Right atrium auricular region (tissue), 2 donors: ENCODE results near the gene MSANTD2. TPM values are rescaled to one million over a fixed set of nuclear protein-coding genes. Genes with fewer than 3 reads are reported as not detected.

Experiments used
- DNase-seq: peaks from one replicate; pipeline ENCODE4 v3.0.0-alpha.2; 2019; ENCODE audit warnings: low spot score
- H3K27ac ChIP-seq, 2 donors: fragments of 200-600 bp; sonication (generic); 1 replicate in 1 of 2; 2 replicates in 1 of 2; pipeline ENCODE4 v1.5.1; 2016 to 2019
- H3K27me3 ChIP-seq, 2 donors: fragments of 200-600 bp; sonication (generic); one replicate each; pipeline versions ENCODE4 v1.5.1 to v1.6.0; 2017 to 2019
- H3K36me3 ChIP-seq: fragments of 200-600 bp; sonication (generic); one replicate; pipeline ENCODE4 v1.5.1; 2016
- H3K4me1 ChIP-seq, 2 donors: fragments of 200-600 bp; sonication (generic); one replicate each; pipeline versions ENCODE4 v1.5.1 to v1.6.0; 2017 to 2019
- H3K4me3 ChIP-seq, 2 donors: fragments of 200-600 bp; sonication (generic); 1 replicate in 1 of 2; 2 replicates in 1 of 2; pipeline ENCODE4 v1.5.1; 2017 to 2019; ENCODE audit warnings: mild to moderate bottlenecking in 1 of 2, moderate library complexity in 1 of 2
- H3K9me3 ChIP-seq, 2 donors: fragments of 200-600 bp; sonication (generic); one replicate each; pipeline ENCODE4 v1.5.1; 2019
- total RNA-seq, 2 donors: library from RNA; depleted of rRNA; stranded (reverse); fragments of >200 nt; gene quantifications; one replicate each; pipeline ENCODE4 v1.1.0, GENCODE V29; 2016
- TF ChIP-seq, protein P1 (sequence below), 2 donors: fragments of 200-600 bp; sonication (generic); IDR thresholded peaks; one replicate each; pipeline ENCODE4 v1.5.1; 2019; ENCODE audit warnings: antibody characterized with exemption in 2 of 2

MSANTD2 gene
- total RNA-seq, 2 donors from 2014 or later = 2.9 to 6.5 TPM

DNA sequence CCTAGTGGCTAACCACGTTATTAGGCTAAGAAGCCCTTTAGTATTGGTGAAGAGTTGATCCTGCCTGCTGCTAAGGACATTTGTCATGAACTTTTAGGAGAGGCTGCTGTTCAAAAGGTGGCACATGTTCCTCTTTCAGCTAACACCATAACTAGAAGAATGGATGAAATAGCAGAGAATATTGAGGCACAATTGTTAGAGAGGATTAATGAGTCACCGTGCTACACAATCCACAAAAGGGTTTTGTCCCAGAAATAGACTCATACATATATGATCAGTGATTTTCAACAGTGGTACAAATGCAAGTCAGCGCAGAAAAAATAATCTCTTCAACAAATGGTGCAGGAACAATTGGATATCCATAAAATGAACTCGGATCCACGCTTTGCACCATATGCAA, 7.0 kb upstream of the MSANTD2 start:
- TF ChIP-seq, protein P1, sequence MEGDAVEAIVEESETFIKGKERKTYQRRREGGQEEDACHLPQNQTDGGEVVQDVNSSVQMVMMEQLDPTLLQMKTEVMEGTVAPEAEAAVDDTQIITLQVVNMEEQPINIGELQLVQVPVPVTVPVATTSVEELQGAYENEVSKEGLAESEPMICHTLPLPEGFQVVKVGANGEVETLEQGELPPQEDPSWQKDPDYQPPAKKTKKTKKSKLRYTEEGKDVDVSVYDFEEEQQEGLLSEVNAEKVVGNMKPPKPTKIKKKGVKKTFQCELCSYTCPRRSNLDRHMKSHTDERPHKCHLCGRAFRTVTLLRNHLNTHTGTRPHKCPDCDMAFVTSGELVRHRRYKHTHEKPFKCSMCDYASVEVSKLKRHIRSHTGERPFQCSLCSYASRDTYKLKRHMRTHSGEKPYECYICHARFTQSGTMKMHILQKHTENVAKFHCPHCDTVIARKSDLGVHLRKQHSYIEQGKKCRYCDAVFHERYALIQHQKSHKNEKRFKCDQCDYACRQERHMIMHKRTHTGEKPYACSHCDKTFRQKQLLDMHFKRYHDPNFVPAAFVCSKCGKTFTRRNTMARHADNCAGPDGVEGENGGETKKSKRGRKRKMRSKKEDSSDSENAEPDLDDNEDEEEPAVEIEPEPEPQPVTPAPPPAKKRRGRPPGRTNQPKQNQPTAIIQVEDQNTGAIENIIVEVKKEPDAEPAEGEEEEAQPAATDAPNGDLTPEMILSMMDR (IDR thresholded peaks at IDR 0.05) = no peak
- peaks cover 0 to 4% of the 10 kb centered on the region in 2 donors for H3K4me1 ChIP-seq
- no peak for DNase-seq
- H3K27ac ChIP-seq = no peak overlapping the region
- no peaks in the 10 kb centered on the region for H3K27me3 ChIP-seq
- H3K9me3 ChIP-seq = no peaks in the 10 kb centered on the region
- no peaks in the 10 kb centered on the region for H3K36me3 ChIP-seq
- no peak overlapping the region for H3K4me3 ChIP-seq

DNA sequence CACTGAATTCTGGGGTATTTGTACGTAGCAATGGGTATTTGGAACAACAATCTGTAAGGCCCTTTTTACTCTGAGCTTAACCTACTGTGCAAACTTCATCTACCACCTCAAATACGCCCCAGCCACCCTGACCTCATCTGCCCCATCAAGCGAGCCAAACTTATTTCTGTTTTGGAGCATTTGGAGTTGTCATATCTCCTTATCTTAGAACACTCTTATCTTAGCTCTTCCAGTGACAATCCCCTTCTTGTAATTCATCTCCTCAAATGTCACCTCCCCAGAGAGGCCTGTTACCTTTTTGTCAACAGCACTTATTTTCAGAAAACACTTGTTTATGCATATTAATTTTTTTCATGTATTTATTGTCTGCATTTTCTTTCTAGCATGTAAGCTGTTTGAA, 4.7 kb upstream of the MSANTD2 start:
- Histone ChIP-seq H3K4me3 (no peak overlapping the region), H3K27me3 (no peaks in the 10 kb centered on the region), H3K36me3 (no peaks in the 10 kb centered on the region), H3K27ac (no peak overlapping the region), H3K4me1 (peaks cover 0 to 4% of the 10 kb centered on the region in 2 donors), H3K9me3 (no peaks in the 10 kb centered on the region)
- TF ChIP-seq, protein P1 (IDR thresholded peaks at IDR 0.05) = no peak
- no peak for DNase-seq

DNA sequence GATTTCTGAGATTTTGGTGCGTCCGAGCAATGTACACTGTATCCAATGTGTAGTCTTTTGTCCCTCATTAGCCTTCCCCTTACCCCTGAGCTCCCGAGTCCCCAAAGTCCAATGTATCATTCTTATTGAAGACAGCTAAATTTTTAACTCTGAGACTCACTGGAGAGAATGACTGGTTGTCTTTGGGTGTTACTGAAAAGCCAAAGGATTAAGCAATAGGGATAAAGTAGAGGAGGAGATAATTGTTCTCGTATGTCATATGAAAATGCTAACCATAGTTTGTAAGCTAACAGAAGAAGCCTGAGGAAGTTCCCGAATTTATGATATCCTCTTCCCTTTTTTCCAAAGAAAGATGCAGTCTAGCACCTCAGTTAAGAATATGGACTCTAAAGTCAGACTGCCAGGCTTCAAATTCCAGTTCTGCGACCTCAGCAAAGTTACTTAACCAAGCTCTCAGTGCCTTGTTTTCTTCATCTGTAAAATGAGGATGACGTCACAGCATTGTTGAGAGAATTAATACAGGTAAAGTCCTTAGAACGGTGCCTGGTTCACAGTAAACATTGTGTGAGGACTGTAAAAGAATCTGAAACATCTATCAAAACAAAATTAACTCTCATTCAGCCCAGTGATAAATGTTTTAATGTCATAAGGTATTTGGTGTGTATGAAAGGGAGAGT, 1.6 kb upstream of the MSANTD2 start:
- TF ChIP-seq, protein P1 (IDR thresholded peaks at IDR 0.05) = no peak
- peaks cover 0 to 25% of the 10 kb centered on the region in 2 donors for H3K4me1 ChIP-seq
- no peaks in the 10 kb centered on the region for H3K9me3 ChIP-seq
- DNase-seq = no peak
- no peak overlapping the region for H3K27ac ChIP-seq
- no peaks in the 10 kb centered on the region for H3K36me3 ChIP-seq
- H3K27me3 ChIP-seq = no peaks in the 10 kb centered on the region
- no peak overlapping the region for H3K4me3 ChIP-seq

DNA sequence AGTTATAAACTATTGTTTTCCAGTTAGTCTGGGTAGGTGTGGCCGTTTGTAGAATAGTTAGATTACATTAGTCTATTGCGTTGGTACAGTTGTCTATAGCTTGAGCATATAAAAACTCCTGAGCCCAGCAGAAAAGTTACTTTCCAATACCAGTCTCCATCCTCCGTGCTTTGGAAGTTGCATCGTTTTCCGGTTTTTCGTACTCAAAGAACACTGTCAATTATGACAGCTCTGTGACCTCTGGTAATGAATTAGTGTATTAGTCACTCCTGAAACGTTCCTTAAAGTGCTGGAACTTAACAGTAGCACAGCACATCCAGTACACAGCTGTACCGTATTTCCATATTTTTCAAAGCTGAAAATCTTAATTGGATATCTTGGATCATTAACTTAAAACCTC, 808 bp upstream of the MSANTD2 start:
- Histone ChIP-seq H3K4me1 (peaks cover 0 to 25% of the 10 kb centered on the region in 2 donors), H3K36me3 (no peaks in the 10 kb centered on the region), H3K9me3 (no peaks in the 10 kb centered on the region), H3K27ac (peak overlapping the region; percentile 98 to 99), H3K27me3 (no peaks in the 10 kb centered on the region), H3K4me3 (peak overlapping the region; percentile 81 to 88)
- DNase-seq = no peak
- TF ChIP-seq, protein P1 (IDR thresholded peaks at IDR 0.05) = no peak

DNA sequence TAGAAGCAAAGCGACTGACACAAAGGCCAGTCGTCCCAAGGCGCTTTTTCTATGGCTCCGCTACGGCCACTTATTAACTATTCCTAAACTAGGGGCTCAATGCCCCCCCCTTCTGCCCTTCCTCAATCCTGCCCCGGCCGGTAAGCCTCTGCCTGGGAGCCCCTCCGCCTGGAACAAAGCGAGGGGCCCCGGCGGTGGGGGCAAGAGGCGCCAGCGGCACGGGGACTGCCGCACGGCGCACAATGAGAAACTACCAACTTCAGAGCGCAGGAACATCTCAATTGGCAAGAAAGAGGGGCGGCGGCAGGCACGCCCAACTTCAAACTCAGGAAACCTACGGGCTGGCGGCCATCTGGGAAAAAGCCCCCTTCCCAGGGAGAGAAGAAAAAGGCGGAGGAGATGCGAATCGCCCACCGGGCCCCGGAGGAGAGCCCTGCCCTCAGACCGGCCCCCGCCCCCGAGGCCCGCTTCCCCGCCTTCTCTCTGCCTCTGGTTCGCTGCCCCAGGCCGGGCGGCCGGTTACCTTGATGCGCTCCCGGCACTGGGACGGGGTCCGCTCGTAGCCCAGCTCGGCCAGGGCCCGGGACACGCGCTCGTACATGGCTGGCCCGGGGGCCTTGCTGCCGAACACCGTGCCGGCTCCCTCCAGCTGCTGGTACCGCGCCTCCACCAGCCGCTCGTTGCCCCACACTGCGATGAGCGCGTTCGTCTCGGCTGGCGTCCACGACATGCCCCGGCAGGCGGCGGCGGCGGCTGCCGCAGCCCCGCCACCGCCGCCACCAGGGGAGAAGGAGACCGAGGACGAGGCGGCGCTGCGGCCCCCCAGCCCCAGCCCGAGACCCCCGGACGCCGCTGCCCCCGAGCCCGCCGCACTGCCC, 619 bp downstream of the MSANTD2 start:
- H3K36me3 ChIP-seq = no peaks in the 10 kb centered on the region
- H3K9me3 ChIP-seq = no peaks in the 10 kb centered on the region
- no peak for DNase-seq
- peaks cover 0 to 21% of the 10 kb centered on the region in 2 donors for H3K4me1 ChIP-seq
- peak overlapping the region; percentile 98 to 99 for H3K27ac ChIP-seq
- no peaks in the 10 kb centered on the region for H3K27me3 ChIP-seq
- TF ChIP-seq, protein P1 (IDR thresholded peaks at IDR 0.05) = no peak
- peak overlapping the region; percentile 81 to 88 for H3K4me3 ChIP-seq
